Right lobe of liver (tissue), 6 donors: ENCODE data around the gene CENPK. TPM values are rescaled to one million over a fixed set of nuclear protein-coding genes. Genes with fewer than 3 reads are reported as not detected.

Experiments
- ATAC-seq, 4 donors: fragments of 200-7000 bp; cut with Tn5 transposase; one replicate each; pipeline ENCODE4 v1.9.1; 2020; ENCODE audit warnings: mild to moderate bottlenecking in 4 of 4, moderate library complexity in 4 of 4
- DNase-seq, 3 donors: peaks; one replicate each; pipeline ENCODE4 v3.0.0-alpha.2; 2020
- H3K27ac ChIP-seq, 3 donors: fragments of 200-600 bp; one replicate each; pipeline ENCODE4 v1.8.0; 2022
- H3K27me3 ChIP-seq, 2 donors: fragments of 200-600 bp; one replicate each; pipeline ENCODE4 v1.8.0; 2022
- H3K36me3 ChIP-seq, 4 donors: fragments of 200-600 bp; sonication (generic) in 1 of 4; one replicate each; pipeline versions ENCODE4 v1.5.1 to v1.8.0; 2017 to 2022; ENCODE audit warnings: control low read depth in 1 of 4
- H3K4me1 ChIP-seq, 4 donors: fragments of 200-600 bp; sonication (generic) in 1 of 4; one replicate each; pipeline versions ENCODE4 v1.5.1 to v1.8.0; 2017 to 2022; ENCODE audit warnings: control low read depth in 1 of 4
- H3K4me3 ChIP-seq, 3 donors: fragments of 200-600 bp; one replicate each; pipeline ENCODE4 v1.8.0; 2022
- H3K9me3 ChIP-seq, 4 donors: fragments of 200-600 bp; sonication (generic) in 1 of 4; one replicate each; pipeline versions ENCODE4 v1.5.1 to v1.8.0; 2017 to 2022; ENCODE audit warnings: control low read depth in 1 of 4
- POLR2A ChIP-seq: fragments of 450-650 bp; IDR thresholded peaks from one replicate; pipeline ENCODE4 v1.6.1; 2017; ENCODE audit warnings: antibody characterized with exemption, mild to moderate bottlenecking
- WGBS: methylation state at CpG from one replicate; pipeline ENCODE4 v1.1.6; 2018; ENCODE audit warnings: low coverage, low lambda C conversion rate; ENCODE audit not compliant: insufficient coverage; ENCODE audit errors: missing lambda C conversion rate; 5-methylcytosine and 5-hydroxymethylcytosine counted together
- intact Hi-C, 2 donors: fragments of 100-400 bp; cut with DNase I; formaldehyde crosslinking; loops; one replicate each; pipeline versions ENCODE4 v1.11.2 to v1.14.1; 2022
- total RNA-seq, 6 experiments: library from RNA; depleted of rRNA in 2 of 6; stranded (reverse); fragments of >200 nt in 2 of 6; fragmentation: NEBNext Ultra II Directional in 3 of 6; extraction: Animal tissue kit (Norgen Biotek cat#: 25700) in 3 of 6; gene quantifications; one replicate each; pipeline versions ENCODE4 v1.1.0 to v1.2.4, GENCODE V29; 2016 to 2023
- TF ChIP-seq, protein P1 (sequence below), 4 donors: fragments of 200-600 bp in 3 of 4; fragments of 450-650 bp in 1 of 4; IDR thresholded peaks; one replicate each; pipeline versions ENCODE4 v1.5.1 to v1.8.0; 2016 to 2022; ENCODE audit warnings: antibody characterized with exemption in 4 of 4, mild to moderate bottlenecking in 2 of 4
- donor health status: DM: no; HTN: yes; CAD: no.
- donor health status: DM: no; HTN: no; CAD: no.
- donor health status: DM: no; HTN: no; CAD: no.
- donor health status: DM: no; HTN: yes; CAD: no.
- donor health status: DM: no; HTN: yes; CAD: no.

CENPK gene
- total RNA-seq, 6 experiments from 2014 or later: 0.33 to 4.3 (median 1.5) TPM

DNA sequence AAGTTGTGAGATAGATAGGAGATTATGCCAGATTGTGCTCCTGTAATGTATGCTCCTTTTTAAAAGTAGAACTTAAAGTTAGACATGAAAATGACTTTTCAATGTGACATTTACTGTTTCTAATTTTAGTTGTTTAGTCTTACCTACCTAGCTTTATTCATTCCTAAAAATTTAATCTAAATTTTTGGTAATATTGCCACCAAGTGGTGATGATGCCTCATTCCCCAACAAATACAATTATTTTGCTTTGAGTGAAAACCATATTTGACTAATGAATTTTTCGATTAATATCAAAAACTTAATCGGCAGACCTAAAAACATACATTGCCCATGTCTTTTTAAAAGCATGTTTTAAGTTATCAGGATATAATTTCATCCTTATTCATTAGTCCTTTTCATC, 25.7 kb upstream of the CENPK start:
- H3K27me3 ChIP-seq: no peaks in the 10 kb centered on the region
- ATAC-seq (no peak), DNase-seq (no peak)
- H3K36me3 ChIP-seq: peaks cover 0 to 84% (median 27%) of the 10 kb centered on the region in 4 donors
- no peak overlapping the region for H3K4me3 ChIP-seq
- no peak overlapping the region for H3K27ac ChIP-seq
- intact Hi-C loops: no loop called here
- H3K4me1 ChIP-seq: no peaks in the 10 kb centered on the region
- 89% methylated on average over 2 of the region's 2 CpGs for WGBS
- H3K9me3 ChIP-seq: no peaks in the 10 kb centered on the region
- TF ChIP-seq, protein P1, sequence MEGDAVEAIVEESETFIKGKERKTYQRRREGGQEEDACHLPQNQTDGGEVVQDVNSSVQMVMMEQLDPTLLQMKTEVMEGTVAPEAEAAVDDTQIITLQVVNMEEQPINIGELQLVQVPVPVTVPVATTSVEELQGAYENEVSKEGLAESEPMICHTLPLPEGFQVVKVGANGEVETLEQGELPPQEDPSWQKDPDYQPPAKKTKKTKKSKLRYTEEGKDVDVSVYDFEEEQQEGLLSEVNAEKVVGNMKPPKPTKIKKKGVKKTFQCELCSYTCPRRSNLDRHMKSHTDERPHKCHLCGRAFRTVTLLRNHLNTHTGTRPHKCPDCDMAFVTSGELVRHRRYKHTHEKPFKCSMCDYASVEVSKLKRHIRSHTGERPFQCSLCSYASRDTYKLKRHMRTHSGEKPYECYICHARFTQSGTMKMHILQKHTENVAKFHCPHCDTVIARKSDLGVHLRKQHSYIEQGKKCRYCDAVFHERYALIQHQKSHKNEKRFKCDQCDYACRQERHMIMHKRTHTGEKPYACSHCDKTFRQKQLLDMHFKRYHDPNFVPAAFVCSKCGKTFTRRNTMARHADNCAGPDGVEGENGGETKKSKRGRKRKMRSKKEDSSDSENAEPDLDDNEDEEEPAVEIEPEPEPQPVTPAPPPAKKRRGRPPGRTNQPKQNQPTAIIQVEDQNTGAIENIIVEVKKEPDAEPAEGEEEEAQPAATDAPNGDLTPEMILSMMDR (IDR thresholded peaks at IDR 0.05): peak in 1 of 4 donors; percentile 15
- no peak for TF ChIP-seq POLR2A

DNA sequence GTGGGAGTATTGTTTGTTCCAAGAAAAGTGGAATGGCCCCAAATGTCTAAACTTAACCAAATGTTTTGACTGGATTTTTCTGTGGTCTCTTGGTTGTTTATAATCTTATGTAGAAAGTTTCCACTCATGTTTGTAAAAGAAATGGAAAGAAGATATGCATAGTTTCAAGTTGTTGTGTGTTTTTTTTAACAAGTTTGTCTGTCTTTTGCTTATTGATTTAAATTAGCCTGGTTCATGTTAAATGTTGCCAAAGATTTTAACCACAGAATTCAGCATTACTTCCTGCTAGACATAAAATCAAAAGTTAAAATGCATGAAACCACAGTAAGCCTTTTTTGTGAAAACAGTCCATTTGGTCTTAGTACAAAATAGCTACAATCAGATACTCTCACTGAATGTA, 14.2 kb upstream of the CENPK start:
- H3K4me1 ChIP-seq: no peaks in the 10 kb centered on the region
- H3K27ac ChIP-seq: no peak overlapping the region
- TF ChIP-seq POLR2A: no peak
- TF ChIP-seq, protein P1 (IDR thresholded peaks at IDR 0.05): no peak
- intact Hi-C loops: no loop called here
- H3K4me3 ChIP-seq: no peak overlapping the region
- ATAC-seq (no peak), DNase-seq (no peak)
- H3K36me3 ChIP-seq: peaks cover 0 to 33% (median 1%) of the 10 kb centered on the region in 4 donors
- no peaks in the 10 kb centered on the region for H3K9me3 ChIP-seq
- H3K27me3 ChIP-seq: no peaks in the 10 kb centered on the region

DNA sequence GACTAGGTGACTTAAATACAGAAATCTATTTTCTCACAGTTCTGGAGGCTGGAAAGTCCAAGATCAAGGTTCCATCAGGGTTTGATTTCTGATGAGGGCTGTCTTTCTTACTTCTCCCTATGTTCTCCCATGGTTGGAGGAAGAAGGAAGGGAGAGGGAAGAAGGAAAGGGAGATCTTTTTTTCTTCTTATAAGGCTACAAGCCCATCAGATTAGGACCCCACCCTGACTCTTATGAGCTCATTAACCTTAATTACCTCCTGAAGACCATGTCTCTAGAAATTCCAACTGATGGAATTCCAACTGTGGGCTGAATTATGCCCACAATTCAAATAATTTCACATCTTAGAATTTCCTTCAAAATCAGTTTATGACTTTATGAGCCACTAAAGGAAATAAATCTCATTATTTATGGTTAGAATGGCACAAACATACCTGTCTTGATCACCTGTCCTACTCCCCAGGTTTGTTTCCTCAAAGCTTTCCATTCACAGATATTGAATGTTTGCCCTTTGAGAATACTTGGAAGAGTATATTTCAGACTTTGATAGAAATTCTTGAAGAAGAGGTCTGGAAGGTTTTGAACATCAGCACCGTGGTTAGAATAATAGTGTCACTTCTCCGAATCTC, 7.7 kb upstream of the CENPK start:
- no peaks in the 10 kb centered on the region for H3K27me3 ChIP-seq
- H3K4me3 ChIP-seq: no peak overlapping the region
- H3K36me3 ChIP-seq: peaks cover 0 to 14% (median 1%) of the 10 kb centered on the region in 4 donors
- no peak for TF ChIP-seq POLR2A
- TF ChIP-seq, protein P1 (IDR thresholded peaks at IDR 0.05): no peak
- DNase-seq: no peak
- no peak overlapping the region for H3K27ac ChIP-seq
- no peaks in the 10 kb centered on the region for H3K4me1 ChIP-seq
- intact Hi-C loops: no loop called here
- 93% methylated on average over 2 of the region's 2 CpGs for WGBS
- H3K9me3 ChIP-seq: no peaks in the 10 kb centered on the region
- no peak for ATAC-seq

DNA sequence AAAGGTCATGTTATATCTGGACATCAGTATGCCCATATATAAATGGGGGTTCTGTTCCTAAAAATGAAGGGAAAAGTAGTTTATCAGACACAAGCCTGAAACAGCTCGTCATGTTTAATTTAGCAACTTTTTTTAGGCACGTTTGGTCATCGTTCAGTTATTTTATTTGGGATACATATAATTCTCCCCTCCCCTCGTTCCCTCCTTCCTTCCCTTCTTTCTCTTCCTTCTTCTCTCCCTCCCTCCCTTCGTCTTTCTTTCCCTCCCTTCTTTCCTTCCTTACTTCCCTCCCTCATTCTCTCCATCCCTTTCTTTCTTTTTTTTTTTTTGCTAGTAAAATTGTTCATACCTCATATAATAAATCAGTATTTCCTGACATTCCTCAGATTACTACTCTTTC, 3.5 kb upstream of the CENPK start:
- TF ChIP-seq, protein P1 (IDR thresholded peaks at IDR 0.05): no peak
- no peak for TF ChIP-seq POLR2A
- WGBS: 84% methylated on average over 5 of the region's 5 CpGs
- peaks cover 0 to 22% (median 3%) of the 10 kb centered on the region in 4 donors for H3K4me1 ChIP-seq
- no peak for ATAC-seq
- H3K4me3 ChIP-seq: no peak overlapping the region
- no peak for DNase-seq
- H3K36me3 ChIP-seq: peaks cover 0 to 4% (median 0%) of the 10 kb centered on the region in 4 donors
- H3K9me3 ChIP-seq: no peaks in the 10 kb centered on the region
- no peak overlapping the region for H3K27ac ChIP-seq
- intact Hi-C loops: no loop called here
- H3K27me3 ChIP-seq: no peaks in the 10 kb centered on the region
